Activated T-helper 1 cell treated with Interleukin-2 at 50 U/mL for 16 hours (primary cell): ENCODE results near the gene MREG.
"Not testable (repeated sequence)": the region's sequence is repeated elsewhere in the genome, so short reads cannot be mapped to it uniquely, and the experiment has no call there.

Experiments
- DNase-seq: peaks from one replicate; pipeline ENCODE4 v3.0.0-alpha.2; 2020; ENCODE audit warnings: low read depth

The MREG gene

DNA sequence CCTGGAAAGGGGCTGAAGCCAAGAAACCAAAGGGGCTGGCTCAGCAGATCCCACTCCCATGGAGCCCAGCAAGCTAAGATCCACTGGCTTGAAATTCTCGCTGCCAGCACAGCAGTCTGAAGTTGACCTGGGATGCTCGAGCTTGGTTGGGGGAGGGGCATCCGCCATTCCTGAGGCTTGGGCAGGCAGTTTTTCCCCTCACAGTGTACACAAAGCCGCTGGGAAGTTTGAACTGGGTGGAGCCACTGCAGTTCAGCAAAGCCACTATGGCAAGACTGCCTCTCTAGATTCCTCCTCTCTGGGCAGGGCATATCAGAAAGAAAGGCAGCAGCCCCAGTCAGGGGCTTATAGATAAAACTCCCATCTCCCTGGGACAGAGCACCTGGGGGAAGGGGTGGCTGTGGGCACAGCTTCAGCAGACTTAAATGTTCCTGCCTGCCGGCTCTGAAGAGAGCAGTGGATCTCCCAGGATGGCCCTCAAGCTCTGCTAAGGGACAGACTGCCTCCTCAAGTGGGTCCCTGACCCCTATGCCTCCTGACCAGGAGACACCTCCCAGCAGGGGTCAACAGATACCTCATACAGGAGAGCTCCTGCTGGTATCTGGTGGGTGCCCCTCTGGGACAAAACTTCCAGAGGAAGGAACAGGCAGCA, 24.7 kb downstream of the MREG start:
- not testable (repeated sequence) for DNase-seq

DNA sequence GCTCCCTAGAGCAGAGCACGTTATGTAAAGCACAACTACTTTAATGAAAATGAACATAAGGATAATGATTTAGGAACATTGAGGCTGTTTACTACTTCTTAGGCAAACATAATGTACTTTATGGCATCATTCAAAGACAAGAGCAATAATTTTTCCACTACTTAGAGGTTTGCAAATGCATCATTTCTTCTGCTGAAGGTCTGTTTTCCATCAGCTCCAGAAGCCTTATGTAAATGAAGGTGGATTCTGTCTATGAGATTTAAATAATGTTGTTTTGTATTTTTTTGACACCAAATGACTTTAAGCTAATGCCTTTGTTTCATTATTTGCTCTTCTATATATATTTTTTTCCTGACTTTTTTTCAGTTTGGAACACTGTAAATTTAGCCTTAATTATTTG, 28.1 kb downstream of the MREG start:
- no peak for DNase-seq

DNA sequence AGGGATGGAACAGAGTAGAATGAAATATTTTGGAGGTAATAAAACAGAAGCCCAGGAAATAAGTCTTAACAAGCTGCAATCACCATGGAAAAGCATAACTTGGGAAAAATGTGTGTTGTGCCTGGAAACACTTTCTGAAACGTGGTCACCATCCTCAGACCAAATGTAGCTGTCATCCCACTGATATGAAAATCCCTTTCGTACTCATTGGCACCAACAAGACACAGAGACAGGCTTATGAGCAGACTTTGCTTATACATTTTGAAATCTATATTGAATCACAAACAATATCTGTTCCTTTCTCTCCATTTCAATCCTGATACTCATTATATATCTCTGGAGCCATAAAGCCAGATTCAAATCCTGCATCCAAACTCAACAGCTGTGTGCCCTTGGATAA, 28.7 kb downstream of the MREG start:
- DNase-seq: no peak

DNA sequence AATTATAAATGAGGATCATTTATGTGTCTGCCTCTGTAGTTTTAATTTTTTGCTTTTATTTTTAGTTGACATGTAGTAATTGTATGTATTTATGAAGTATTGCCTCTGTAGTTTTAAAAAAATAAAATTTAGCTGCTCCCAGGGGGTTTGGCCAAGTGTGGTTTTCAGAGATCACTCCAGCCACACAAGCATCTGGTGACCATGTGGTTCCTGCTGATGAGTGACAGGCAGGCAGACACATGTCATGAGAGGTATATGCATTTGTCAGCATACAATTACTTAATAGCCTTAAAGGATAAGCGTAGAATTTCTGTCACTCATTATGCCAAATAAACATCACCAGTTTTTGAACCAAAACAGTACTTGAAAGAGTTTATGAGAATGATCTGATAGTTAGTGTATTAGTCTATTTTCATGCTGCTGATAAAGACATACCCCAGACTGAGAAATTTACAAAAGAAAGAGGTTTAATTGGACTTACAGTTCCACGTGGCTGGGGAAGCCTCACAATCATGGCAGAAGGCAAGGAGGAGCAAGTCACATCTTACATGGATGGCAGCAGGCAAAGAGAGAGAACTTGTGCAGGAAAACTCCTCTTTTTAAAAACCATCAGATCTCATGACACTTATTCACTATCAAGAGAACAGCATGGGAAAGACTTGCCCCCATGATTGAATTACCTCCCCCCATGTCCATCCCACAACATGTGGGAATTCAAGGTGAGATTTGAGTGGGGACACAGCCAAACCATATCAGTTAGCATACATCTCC, 29.6 kb downstream of the MREG start:
- no peak for DNase-seq

DNA sequence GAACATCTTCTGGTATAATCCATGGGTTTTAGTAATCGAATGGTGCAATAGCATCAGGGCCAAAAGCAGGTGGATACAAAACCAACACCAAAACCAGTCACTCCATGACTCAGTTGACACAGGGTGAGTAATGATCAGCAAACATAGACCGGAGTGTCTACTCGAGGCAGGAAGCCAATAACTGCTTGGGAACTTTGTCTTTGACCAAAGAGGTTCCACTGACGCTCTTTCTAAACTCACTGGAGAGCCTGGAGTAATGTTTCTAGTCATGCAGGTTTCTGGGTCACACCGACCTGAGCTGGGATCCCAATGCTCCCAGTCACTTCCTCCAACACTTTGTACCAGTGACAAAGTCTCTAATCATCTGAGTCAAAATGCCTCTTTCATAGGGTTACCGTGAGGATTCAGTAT, 30.9 kb downstream of the MREG start:
- DNase-seq: no peak

DNA sequence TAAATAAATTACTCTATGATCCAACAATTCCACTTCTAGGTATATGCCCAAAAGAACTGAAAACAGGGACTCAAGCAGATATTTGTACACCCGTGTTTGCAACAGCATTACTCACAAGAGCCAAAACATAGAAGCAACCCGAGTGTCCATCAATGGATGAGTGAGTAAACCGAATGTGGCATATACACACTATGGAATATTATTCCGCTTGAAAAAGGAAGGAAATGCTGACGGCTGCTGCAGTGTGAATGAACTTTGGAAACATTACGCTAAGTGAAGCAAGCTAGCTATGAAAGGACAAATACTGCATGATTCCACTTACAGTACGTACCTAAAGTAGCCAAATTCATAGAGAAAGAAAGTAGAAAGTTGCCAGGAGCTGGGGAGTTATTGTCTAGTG, 32.2 kb downstream of the MREG start:
- no peak for DNase-seq

DNA sequence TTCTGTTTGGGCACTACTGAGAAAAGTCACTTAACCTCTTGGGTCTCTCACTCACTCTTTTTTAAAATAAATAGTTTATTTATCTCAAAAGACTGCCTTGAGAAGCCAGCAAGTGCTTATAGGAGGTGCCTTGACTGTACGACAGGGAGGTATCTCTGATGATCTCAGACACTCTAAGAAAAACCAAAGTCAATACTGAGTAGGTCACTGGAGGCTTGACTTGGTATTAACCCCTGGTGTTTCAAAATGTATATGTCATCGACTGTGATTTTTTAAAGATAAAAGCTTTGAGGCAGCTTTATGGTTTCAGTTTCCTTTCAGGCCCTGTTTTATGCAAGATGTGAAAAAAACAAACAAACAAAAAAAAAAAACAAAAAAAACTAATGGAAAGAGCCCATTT, 33.7 kb downstream of the MREG start:
- no peak for DNase-seq

DNA sequence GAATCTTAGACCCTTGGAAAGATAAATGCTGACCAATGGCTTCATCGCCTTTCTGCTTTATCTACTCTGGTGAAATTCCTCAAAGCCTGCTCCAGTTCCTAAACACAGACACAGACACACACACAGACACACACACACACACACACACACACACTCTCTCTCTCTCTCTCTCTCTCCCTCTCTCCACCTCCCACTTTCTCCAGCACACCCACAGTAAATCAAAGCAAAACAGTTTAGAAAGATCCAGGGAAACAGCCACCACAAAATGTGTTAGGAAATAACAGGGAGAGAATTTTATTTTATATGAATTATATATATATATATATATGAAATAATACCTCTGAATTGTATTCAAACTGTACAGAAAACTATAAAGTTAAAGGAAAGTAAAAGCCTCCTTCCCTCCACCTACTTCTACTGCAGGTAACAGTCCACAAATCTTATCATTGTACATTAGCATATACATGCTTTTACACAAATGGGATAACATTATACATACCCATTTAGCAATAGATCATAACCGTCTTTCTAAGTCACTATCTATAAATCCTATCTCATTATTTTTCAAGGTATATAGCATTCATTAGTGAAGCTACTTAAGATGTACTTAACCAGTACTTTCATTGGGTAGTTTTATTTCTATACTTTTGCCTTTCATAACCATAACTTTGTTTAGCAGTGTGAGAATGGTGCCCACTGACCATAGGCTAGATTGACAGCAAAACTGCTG, 38.5 kb downstream of the MREG start:
- no peak for DNase-seq

DNA sequence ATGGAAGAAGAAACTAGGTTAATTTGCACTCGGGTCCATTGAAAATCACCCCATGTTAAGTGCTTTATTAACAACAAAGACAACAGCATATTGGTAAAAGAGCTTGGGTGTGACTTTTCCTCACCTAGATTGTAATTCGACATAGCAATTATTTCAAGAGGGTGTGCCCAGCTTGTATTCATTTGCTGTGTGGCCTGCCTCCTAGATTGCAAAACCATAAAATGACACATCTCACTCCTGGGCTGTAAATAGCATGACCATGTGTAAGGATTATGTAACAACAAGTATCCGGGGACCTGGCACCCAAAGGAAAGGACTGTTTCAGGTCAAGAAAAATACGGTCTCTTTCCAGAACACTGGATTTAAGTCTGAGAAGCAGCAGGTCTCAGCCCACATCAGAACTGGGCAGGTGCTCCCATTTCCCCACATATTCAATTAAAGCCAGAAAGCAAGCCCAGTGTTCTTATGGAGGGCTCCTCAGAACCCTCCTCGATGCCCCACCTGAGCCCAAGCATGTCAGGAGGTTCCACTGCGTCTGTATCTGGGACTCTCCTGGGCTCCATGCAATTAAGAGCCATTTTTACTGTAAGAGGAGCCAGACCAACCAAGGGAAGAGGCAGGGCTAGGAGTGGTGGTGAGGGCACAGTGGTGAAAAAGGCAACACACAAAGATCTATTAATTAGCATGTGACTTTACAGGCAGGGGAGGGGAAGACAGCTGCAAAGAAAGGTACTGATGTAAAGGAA, 39.2 kb downstream of the MREG start:
- DNase-seq: no peak

DNA sequence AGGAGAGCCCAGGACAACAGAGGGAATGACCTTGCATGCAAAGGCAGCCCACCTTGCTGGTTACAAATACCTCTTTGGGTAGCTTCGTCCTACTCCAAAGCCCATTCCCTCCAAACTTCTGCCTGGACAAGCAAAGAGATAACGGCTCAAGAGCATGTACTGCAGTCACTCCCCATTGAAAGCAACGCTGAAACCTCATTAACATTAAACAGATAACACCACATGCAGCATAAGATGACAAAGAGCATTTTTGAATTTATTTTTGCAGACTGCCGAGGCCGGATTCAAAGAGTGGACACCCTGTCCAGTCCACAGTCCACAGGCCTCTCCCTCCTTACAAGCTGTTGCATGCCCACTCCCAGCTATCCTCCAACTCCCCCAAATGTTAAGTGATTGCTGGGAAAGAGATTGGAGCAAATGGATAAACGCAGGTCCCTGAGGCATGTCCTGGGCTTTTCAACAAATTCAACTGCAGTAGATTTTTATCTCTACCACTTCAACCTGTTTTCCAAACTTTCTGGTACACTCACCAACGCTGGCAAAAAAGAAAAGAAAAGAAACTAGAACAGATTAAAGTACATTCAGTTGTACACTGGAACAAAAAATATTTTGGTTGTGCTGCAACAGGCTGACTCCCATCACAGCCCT, 40.1 kb downstream of the MREG start:
- DNase-seq: no peak

DNA sequence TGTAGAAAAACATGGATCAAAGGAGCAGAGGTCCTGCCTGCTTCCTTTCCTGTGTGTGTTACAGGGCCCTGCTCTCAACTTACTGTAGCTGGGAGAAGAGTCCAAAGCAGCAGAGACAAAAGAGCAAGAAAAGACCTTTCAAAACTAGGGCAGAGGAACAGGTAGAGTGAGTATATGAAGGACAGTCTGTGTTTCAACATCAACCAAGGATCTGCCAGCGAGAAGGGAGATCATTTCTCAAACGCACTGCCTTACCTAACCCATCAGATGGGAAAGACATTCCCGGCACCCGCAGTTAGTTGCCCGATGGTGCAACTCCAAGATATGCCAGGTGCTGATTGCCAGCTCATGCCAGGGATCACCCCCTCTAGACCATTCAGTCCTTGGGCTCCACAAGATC, 41.7 kb downstream of the MREG start:
- no peak for DNase-seq

DNA sequence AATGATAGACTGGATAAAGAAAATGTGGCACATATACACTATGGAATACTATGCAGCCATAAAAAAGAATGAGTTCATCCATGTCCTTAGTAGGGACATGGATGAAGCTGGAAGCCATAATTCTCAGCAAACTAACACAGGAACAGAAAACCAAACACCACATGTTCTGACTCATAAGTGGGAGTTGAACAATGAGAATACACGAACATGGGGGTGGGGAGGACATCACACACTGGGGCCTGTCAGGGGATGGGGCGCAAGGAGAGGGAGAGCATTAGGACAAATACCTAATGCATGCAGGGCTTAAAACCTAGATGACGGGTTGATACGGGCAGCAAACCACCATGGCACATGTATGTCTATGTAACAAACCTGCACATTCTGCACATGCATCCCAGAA, 42.5 kb downstream of the MREG start:
- DNase-seq: not testable (repeated sequence)

DNA sequence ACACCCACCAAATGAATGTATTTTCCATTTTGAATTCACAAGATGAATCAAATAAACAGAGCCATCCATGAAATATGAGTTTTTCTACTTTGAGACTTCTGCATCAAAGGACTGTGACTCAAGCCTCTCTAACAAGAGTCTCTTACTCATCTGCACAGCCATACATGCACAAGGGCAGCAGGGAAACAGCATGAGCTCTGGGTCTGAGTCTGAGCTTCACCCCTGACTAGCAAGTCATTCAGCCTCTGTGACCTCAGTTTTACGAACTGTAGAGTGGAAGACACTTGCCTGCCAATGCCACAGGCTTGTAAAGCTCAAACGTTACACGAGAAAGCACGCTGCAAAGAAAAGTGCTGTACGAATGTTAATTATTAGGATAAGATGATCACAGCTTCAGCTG, 42.9 kb downstream of the MREG start:
- DNase-seq: no peak

DNA sequence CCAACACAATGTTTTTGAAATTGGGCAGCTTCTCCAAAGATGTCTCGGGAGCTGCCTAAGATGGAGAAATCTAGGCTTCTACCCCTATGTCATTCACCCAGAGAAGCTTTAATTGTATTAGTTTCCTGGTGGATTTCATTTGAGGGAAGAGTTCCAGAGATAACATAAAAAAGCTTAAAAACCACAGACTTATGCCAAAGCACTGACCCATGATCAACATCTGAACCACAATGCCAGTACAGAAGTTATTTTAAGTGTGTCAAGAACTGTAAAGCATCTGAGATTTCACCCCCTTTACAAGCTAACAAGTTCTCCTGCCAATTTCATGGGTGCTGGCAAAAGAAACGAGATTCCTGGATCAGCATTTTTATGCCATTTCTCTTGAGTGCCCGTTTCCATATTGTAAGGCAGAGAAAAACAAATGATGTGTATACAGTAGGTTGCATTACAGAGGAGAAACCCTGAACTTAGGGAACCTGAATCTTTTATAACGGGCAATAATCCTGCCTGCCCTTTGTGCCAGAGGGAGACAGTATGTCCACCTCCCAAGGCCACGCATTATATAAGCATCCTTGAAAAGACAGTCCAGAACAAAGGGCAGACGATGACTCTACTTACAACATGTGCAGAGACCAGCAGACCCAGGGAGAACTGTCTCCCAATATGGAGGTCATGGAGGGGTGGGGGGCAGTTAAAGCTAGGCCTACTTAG, 44.1 kb downstream of the MREG start:
- DNase-seq: no peak

DNA sequence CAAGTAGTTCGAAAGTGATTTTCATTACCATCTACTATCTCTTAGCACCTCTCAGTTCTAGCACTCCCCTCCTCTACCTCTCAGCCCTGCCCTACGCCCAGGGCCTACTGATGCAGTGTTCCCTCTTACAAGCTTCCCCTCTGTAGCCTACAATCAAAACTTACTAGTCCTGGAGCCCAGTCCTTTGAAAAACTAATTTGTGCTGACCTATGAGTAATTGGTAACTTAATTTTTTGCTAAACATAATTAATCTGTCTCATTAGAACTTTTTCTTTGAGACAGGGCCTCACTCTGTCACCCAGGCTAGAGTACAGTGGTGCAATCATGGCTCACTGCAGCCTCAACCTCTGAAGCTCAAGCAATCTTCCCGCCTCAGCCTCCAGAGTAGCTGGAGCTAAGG, 44.9 kb downstream of the MREG start:
- DNase-seq: no peak

DNA sequence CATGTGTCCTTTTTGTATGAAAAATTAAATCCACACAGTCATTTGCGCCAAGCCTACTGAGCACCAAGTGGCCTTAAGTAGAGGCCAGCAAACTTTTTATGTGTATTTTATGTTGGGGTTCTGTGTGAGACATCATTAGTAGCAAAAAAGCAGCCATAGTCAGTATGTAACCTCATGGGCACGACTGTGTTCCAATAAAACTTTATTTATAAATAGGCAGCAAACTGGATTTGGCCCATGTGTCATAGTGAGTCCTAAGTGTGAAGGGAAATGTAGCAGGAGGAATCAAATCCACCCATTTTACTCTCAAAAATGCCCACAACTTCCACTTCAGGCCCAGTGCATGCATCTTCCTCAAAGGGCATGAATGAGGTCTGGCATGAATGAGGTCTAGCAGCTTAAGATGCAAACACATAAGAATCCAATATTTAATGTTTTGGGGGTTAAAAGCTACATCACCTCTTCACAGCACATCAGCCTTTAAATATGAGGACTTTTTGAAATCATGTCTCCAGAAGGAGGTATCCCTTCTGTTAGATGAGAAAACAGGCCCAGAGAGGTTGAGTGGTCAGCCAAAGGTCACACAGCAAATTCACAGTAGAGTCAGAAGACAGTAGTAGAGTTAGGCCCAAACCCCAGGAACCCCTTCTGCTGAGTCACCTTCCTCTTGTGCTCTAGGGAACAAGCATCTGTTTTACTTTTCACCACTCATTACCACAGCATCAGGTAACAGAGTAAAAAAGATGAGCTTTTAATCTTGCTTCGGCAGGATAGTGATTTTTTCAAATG, 45.6 kb downstream of the MREG start:
- no peak for DNase-seq

DNA sequence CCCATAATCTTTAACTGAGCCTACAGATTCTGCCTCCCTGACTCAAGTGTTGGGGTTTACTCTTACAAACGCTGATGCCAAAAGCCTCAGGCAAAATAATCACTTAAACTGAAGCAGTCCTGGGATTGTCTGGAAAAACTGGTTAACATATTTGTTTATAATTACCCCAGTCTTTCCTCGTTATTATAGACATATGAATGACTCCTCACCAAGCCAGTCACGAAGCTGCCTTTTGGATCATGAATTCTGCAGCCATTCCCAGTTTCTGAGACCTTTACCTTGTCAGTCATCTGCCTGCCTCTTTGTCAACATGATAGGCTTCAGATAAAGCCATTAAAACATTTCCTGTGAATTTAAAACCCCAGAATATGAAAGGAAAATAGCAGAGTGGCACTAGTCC, 46.4 kb downstream of the MREG start:
- DNase-seq: no peak

DNA sequence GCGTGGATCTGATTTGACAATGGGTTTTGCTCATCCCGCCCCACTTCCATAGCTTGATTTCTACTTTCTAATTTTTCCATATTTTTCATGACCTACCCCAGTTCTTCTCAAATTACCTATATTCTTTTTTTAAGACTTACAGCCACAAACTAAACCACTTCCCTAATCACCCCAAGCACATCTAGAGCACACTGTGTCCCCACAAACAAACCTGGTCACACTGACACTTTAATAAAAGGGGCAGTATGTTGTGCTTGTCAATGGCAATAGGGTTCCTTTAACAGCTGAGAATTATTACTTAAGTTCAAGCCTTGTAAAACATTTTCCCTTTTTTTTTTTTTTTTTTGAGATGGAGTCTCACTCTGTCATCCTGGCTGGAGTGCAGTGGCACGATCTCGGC, 47.1 kb downstream of the MREG start:
- no peak for DNase-seq

DNA sequence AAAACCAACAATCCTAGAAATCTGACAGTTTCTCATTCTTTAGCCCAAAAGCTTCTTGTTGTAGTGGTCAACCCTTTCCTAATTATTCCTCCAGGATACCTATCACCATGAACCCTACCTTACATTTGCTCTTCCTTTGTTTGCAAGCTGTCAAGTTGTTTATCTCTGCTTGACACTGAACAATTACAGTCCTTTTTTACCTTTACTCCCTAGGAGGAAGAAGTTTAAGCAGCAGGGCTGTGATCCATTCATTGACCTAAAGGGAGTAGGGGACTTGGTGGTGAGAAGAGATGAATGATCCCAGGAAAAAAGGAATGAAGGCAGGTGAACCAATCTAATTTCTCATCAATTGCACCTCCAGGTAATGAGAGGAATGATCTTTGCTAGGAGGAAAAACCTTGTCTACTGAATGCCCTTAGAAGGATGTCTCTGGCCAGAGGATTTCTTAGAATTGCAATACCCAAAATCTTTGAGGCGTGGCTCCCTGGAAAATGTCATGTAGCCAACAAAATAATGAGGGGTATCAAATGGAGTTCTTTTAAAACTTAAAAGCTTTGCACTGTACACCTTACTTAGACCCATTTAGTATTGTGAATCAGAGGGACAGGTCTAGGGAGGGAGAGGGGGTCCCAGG, 47.7 kb downstream of the MREG start:
- no peak for DNase-seq

DNA sequence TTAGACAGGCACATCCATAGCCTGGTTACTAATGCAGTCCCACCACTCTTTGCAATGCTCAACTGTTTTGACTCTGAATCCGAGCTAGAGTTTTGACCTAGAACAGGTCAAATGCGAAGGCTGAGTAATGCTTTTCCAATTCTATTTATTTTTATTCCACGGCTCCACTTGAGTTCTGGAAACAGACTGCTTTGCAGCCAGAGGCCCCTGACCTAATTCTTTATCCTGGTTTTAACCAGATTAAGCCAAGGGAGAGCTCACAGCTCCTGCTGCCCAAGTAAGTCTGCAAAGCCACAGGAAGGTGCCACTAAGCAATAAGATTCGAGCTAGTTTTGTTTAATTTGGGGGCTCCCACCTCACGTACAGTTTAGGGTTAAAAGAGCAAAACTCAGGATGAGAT, 51.4 kb downstream of the MREG start:
- DNase-seq: no peak
